HG02938 (cell line): ENCODE measurements around the gene ACTN2.

Experiments used
- ATAC-seq: cut with Tn5 transposase; IDR thresholded peaks from one replicate; pipeline ENCODE4 v1.9.1; 2021; ENCODE audit warnings: mild to moderate bottlenecking, moderate library complexity; ENCODE audit not compliant: unreplicated experiment

ACTN2 gene

DNA sequence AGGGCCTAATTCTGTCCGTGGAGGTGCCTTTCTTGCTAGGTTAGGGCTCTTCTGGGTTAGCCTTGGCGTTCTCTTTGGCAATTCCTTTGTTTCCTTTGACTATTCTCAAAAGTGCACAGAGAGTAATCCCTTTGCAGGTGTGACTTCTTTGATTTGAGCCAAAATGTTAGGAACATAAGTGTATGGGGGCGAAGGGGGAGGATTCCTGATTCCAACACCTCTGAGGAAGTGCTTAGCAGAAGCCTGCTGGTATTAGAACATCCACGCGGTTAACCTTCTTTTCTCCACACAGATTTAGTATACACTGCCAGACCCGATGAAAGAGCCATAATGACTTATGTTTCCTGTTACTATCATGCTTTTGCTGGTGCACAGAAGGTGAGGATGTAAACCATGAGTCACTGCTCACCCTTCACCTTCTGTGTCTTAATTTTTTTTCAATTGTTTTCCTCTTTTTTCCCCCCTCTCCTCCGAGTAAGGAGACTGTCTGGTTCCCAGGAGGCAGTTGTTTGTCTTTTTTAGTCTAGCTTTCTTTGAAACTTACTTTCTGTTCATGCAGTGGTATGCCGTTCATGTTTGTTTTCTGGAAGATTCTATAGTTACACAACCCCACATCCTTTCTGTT is 48.0 kb downstream of the ACTN2 start:
- no peak for ATAC-seq

- ATAC-seq = no peak
These were observed 50.5 kb downstream of the ACTN2 start for GRCh38 chr1:236736761-236737160.

- no peak for ATAC-seq
These were observed 55.5 kb downstream of the ACTN2 start for GRCh38 chr1:236741753-236742152.

- no peak for ATAC-seq
These were observed 56.3 kb downstream of the ACTN2 start for GRCh38 chr1:236742421-236743160.

DNA sequence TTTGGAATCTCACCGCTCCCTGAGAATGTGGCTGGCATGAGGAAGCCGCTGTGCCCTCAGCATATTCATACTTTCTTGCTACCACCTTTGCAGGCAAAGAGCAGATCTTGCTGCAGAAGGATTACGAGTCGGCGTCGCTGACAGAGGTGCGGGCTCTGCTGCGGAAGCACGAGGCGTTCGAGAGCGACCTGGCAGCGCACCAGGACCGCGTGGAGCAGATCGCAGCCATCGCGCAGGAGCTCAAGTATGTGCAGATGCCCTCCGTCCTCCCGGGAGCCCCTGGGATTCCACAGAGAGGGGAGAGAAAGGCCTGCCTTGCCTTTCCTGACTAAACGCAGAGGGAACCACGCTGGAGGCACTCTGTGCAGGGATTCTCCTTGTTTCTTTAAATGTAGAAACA is 58.2 kb downstream of the ACTN2 start:
- ATAC-seq = no peak

DNA sequence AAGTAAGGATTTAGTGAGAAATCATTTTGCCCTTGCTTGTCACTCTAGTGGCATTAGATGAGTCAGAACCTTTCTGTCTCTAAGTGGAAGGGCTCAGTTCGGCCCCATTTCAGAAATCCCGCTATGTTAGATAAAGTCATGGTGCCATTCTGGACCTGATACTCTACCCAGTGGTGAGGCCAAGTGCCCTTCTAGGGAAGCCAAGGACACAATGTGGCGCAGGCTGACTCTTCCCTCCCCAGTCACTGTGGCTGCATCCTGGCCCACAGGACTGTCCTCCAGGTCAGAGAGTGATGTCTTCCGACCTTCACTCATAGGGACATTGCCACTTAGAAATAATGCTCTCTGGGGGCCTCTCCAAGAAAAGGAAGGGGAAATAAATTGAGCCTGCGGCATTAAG is 60.5 kb downstream of the ACTN2 start:
- ATAC-seq = no peak

- no peak for ATAC-seq
These were observed 61.1 kb downstream of the ACTN2 start for GRCh38 chr1:236747311-236747985.

DNA sequence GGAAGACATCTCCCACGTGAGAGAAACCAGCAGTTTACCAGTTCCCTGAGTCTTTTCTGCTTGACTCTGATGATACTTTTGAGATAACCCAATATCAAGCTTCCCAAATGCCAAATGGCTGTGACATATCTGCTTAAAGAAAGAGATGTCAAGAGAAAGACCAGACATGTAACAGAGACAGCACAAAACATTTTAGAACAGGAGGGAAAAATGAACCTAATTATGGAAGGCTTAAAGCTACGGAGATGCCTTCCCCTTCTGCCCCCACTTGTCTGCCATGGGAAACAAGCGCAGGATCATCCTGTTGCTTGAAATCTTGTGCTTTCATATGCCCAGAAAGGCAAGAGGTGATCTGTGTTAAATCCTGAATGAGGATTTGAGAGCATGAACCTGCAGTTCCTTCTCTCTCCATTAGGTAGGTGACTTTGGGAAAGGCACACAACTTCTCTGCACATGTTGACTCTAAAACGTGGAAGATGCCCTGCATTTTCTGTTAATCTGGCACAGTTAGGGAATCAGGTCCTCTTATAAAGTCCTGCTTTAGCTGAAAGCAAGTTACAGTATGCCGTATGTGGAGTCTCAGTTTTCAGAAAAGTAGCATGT is 62.1 kb downstream of the ACTN2 start:
- no peak for ATAC-seq

- no peak for ATAC-seq
These were observed 64.6 kb downstream of the ACTN2 start for GRCh38 chr1:236750928-236751327.

GRCh38 chr1:236751385-236751784 is 65.1 kb downstream of the ACTN2 start:
- ATAC-seq = no peak

DNA sequence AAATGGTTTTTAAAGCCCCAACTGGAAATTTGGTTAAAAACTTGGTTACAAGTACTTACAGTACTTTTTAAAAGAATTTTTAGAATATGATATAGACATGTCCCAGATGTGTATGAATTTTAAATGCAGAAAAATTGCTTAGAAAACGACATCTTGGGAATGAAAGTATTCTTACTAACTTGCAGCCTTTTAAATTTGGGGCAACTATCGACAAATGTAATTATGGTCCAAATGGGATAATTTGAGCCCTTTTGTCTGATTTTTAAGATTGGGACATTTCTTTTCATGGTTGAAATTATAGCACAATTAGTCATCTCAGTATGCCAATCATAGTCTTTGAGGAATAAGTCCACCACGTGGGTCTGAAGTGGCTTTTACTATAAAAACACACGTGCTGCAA is 65.6 kb downstream of the ACTN2 start:
- no peak for ATAC-seq

DNA sequence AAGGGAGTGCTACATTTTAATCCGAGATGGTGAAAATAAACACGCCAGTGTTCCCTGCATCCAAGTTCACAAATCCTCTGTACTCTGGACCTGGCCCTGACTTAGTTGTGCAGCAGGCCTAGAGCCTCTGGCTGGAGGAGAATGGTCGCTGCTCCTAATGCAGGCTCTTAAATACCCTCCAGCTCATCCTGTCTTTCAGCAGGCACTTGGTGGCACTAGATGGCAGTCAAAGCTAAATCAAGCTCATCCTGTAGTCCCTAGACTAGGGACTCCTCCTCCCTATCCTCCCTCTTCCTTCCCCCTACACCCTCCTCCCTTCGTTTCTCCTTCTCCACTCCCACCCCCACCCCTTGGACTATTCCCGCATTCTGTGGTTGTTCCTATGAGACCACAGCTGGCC is 67.2 kb downstream of the ACTN2 start:
- no peak for ATAC-seq

DNA sequence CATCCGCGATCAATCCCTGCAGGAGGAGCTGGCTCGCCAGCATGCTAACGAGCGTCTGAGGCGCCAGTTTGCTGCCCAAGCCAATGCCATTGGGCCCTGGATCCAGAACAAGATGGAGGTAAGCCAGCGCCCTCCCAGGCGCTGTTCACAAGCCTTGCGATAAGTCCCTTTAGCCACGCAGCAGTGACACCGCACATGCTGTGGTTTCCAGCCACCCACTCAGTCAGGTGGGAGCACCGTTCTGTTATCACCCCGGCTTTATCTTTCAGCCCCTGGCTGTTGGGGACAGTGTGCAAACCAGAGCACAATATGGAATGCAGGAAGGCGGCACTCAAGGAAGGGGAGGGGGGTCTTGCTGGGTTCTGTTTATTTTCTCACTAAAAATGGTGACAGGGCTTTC is 67.7 kb downstream of the ACTN2 start:
- no peak for ATAC-seq

GRCh38 chr1:236754525-236755210 is 68.4 kb downstream of the ACTN2 start:
- ATAC-seq = no peak

DNA sequence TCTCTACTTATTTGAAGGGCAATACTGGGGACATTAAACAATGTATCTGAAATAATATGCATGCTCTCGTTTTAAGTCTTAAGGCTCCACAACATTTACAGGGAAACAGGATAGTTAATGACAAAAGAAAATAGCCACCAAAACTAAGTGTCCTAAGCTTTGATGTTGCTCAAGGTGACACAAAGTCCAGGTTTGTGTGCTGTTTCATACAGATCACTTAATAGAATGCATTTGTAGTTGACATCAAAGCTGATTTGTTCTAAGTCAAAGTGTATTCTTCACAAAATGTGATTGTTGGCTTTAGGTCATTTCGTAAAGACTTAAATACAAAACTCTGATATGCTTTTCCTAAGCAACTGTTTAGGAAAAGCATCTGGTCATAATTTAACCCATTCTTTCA is 71.3 kb downstream of the ACTN2 start:
- no peak for ATAC-seq

- no peak for ATAC-seq
These were observed 73.1 kb downstream of the ACTN2 start for GRCh38 chr1:236759252-236759859.

- ATAC-seq = no peak
These were observed 74.2 kb downstream of the ACTN2 start for GRCh38 chr1:236760480-236760879.

- no peak for ATAC-seq
These were observed 74.7 kb downstream of the ACTN2 start for GRCh38 chr1:236760986-236761385.

DNA sequence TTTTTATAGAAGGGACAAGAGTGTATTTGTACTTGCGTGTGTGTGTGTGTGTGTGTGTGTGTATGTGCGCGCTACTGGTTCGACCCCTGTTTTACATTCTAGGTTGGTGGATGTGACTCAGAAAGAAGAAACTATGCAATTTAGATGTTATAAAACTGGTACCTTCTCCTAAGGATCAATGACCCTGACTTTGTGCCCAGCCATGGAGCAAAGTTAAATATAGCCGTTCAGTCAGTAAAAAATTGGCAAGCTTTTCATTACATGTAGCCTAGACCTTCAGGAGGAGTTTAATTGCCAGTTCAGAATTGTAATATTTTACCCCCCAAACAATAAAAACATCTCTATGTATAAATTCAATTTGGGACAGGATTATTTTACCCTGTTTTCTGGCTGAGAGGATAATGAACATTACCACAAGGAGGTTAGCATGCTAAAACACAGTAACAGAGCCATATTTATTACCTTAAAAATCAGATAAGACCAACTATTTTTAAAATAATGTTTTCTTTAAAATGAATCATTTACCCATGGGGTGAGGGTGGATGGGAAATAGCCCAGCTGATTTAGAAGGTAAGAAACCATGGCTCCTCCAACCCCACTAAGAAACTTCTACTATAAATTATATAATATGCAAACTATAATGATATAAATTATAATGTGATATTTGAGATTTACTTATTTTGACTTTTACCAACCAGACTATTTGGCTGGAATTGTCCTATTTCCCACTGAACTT is 75.3 kb downstream of the ACTN2 start:
- ATAC-seq = no peak

GRCh38 chr1:236762410-236762809 is 76.1 kb downstream of the ACTN2 start:
- no peak for ATAC-seq
